Activated CD4-positive, alpha-beta memory T cell treated with anti-CD3 and anti-CD28 coated beads, Interleukin-2, amount 10 ng/mL, durations not matched to agents 7 days and 5 days (primary cell): ENCODE measurements around the gene RPL18A. TPM values are rescaled to one million over a fixed set of nuclear protein-coding genes. Genes with fewer than 3 reads are reported as not detected.

Experiments
- CTCF ChIA-PET: fragments of 350-600 bp; sonication (Branson Sonifier 250); formaldehyde crosslinking; loops from one replicate; lab custom pipeline; 2021; ENCODE audit warnings: antibody characterized with exemption, inconsistent platforms; lab: Charles Lee
- POLR2A ChIA-PET: fragments of 350-600 bp; sonication (Branson Sonifier 250); formaldehyde crosslinking; loops from one replicate; lab custom pipeline; 2021; ENCODE audit warnings: antibody characterized with exemption; lab: Charles Lee
- DNase-seq: peaks from one replicate; pipeline ENCODE4 v3.0.0-alpha.2; 2020
- H3K27ac Mint-ChIP-seq: one replicate; pipeline ENCODE4 v1.8.0; 2021; ENCODE audit warnings: mild to moderate bottlenecking, mixed read lengths
- H3K27me3 Mint-ChIP-seq: one replicate; pipeline ENCODE4 v1.8.0; 2021; ENCODE audit warnings: mixed read lengths
- H3K36me3 Mint-ChIP-seq: one replicate; pipeline ENCODE4 v1.8.0; 2021; ENCODE audit warnings: low read depth, mixed read lengths
- H3K4me1 Mint-ChIP-seq: one replicate; pipeline ENCODE4 v1.8.0; 2021; ENCODE audit warnings: mixed read lengths
- H3K4me3 Mint-ChIP-seq: one replicate; pipeline ENCODE4 v1.8.0; 2021; ENCODE audit warnings: mild to moderate bottlenecking, mixed read lengths
- H3K9me3 Mint-ChIP-seq: one replicate; pipeline ENCODE4 v1.8.0; 2021; ENCODE audit warnings: mixed read lengths
- total RNA-seq, 2 experiments: library from RNA; stranded (reverse); gene quantifications; one replicate each; pipeline ENCODE4 v1.2.3, GENCODE V29; 2021

Gene RPL18A
- total RNA-seq, 2 experiments from 2014 or later = 2,013 to 2,059 TPM

GRCh38 chr19:17861542-17862402, 2.1 kb downstream of the RPL18A start:
- DNase-seq = no peak
- ChIA-PET CTCF (interaction anchor here (0.6 to 9.7 kb wide), 2 partner anchors 69 to 71 kb away, joined by 3 to 313 read pairs; partner anchors contain the start of gene CCDC124), POLR2A (interaction anchor here (1.3 to 4.4 kb wide), 5 partner anchors 10 to 142 kb away, joined by 3 to 131 read pairs (median 77); partner anchors contain the start of genes CCDC124, JAK3, MAP1S and SLC5A5)
- no peaks in the 10 kb centered on the region for H3K27me3 Mint-ChIP-seq
- peaks cover 42% of the 10 kb centered on the region for H3K4me1 Mint-ChIP-seq
- H3K27ac Mint-ChIP-seq = peak overlapping the region; percentile 93
- peaks cover 48% of the 10 kb centered on the region for H3K36me3 Mint-ChIP-seq
- no peaks in the 10 kb centered on the region for H3K9me3 Mint-ChIP-seq
- peak overlapping the region; percentile 95 for H3K4me3 Mint-ChIP-seq

GRCh38 chr19:17862711-17863519, 3.2 kb downstream of the RPL18A start:
- no peaks in the 10 kb centered on the region for H3K27me3 Mint-ChIP-seq
- ChIA-PET CTCF (no interaction called here), POLR2A (interaction anchor here (1.2 to 4.1 kb wide), 4 partner anchors 10 to 70 kb away, joined by 4 to 24 read pairs (median 10); partner anchors contain the start of genes CCDC124 and SLC5A5)
- peaks cover 48% of the 10 kb centered on the region for H3K36me3 Mint-ChIP-seq
- H3K4me3 Mint-ChIP-seq = peak overlapping the region; percentile 21
- no peak overlapping the region for H3K27ac Mint-ChIP-seq
- peaks cover 42% of the 10 kb centered on the region for H3K4me1 Mint-ChIP-seq
- H3K9me3 Mint-ChIP-seq = no peaks in the 10 kb centered on the region
- no peak for DNase-seq

- Mint-ChIP-seq H3K4me3 (no peak overlapping the region), H3K4me1 (peaks cover 42% of the 10 kb centered on the region), H3K27ac (no peak overlapping the region), H3K36me3 (peaks cover 48% of the 10 kb centered on the region), H3K27me3 (no peaks in the 10 kb centered on the region), H3K9me3 (no peaks in the 10 kb centered on the region)
- CTCF ChIA-PET = no interaction called here
- DNase-seq = no peak
- POLR2A ChIA-PET = interaction anchor here (1.2 to 4.1 kb wide), 4 partner anchors 9 to 69 kb away, joined by 4 to 24 read pairs (median 10); partner anchors contain the start of genes CCDC124 and SLC5A5
Observed at GRCh38 chr19:17863520-17864182, 3.9 kb downstream of the RPL18A start.

- Mint-ChIP-seq H3K36me3 (peaks cover 40% of the 10 kb centered on the region), H3K27ac (peak overlapping the region; percentile 34), H3K27me3 (no peaks in the 10 kb centered on the region), H3K4me1 (peaks cover 33% of the 10 kb centered on the region), H3K9me3 (no peaks in the 10 kb centered on the region), H3K4me3 (no peak overlapping the region)
- ChIA-PET POLR2A (interaction anchor here (1.1 to 4.1 kb wide), 4 partner anchors 12 to 67 kb away, joined by 4 to 24 read pairs (median 6); partner anchors contain the start of gene CCDC124), CTCF (interaction anchor here (0.5 to 1.4 kb wide), 3 partner anchors 10 to 67 kb away, joined by 3 to 10 read pairs (median 3); partner anchors contain the start of gene CCDC124)
- DNase-seq = no peak
Observed at GRCh38 chr19:17865364-17866311, 5.9 kb downstream of the RPL18A start.

- DNase-seq = no peak
- no peaks in the 10 kb centered on the region for H3K9me3 Mint-ChIP-seq
- peaks cover 33% of the 10 kb centered on the region for H3K4me1 Mint-ChIP-seq
- POLR2A ChIA-PET = interaction anchor here (1.7 to 4.1 kb wide), 2 partner anchors 16 to 67 kb away, joined by 5 to 24 read pairs; partner anchors contain the start of gene CCDC124
- H3K36me3 Mint-ChIP-seq = peaks cover 33% of the 10 kb centered on the region
- no peaks in the 10 kb centered on the region for H3K27me3 Mint-ChIP-seq
- H3K27ac Mint-ChIP-seq = no peak overlapping the region
- no peak overlapping the region for H3K4me3 Mint-ChIP-seq
- CTCF ChIA-PET = interaction anchor here (0.9 kb wide), 1 partner anchor 66 kb away, joined by 3 read pairs; the partner anchor contains the start of gene CCDC124
Observed at GRCh38 chr19:17866312-17866963, 6.7 kb downstream of the RPL18A start.

GRCh38 chr19:17866964-17867486, 7.3 kb downstream of the RPL18A start:
- peaks cover 29% of the 10 kb centered on the region for H3K36me3 Mint-ChIP-seq
- CTCF ChIA-PET = interaction anchor here (1.2 to 2.2 kb wide), 3 partner anchors 8 to 66 kb away, joined by 3 to 7 read pairs (median 3); partner anchors contain the start of genes CCDC124 and RPL18A
- no peak for DNase-seq
- peaks cover 32% of the 10 kb centered on the region for H3K4me1 Mint-ChIP-seq
- H3K9me3 Mint-ChIP-seq = no peaks in the 10 kb centered on the region
- H3K4me3 Mint-ChIP-seq = no peak overlapping the region
- POLR2A ChIA-PET = interaction anchor here (4.1 kb wide), 1 partner anchor 66 kb away, joined by 24 read pairs; the partner anchor contains the start of gene CCDC124
- H3K27me3 Mint-ChIP-seq = no peaks in the 10 kb centered on the region
- H3K27ac Mint-ChIP-seq = no peak overlapping the region

- Mint-ChIP-seq H3K36me3 (peaks cover 17% of the 10 kb centered on the region), H3K27ac (no peak overlapping the region), H3K4me3 (no peak overlapping the region), H3K4me1 (peaks cover 31% of the 10 kb centered on the region), H3K27me3 (no peaks in the 10 kb centered on the region), H3K9me3 (no peaks in the 10 kb centered on the region)
- ChIA-PET CTCF (interaction anchor here (1.2 to 2.2 kb wide), 2 partner anchors 9 to 64 kb away, joined by 3 to 7 read pairs; partner anchors contain the start of genes CCDC124 and RPL18A), POLR2A (no interaction called here)
- DNase-seq = no peak
Observed at GRCh38 chr19:17868669-17869068, 9.0 kb downstream of the RPL18A start.

GRCh38 chr19:17869114-17869608, 9.5 kb downstream of the RPL18A start:
- CTCF ChIA-PET = interaction anchor here (2.2 kb wide), 1 partner anchor 10 kb away, joined by 7 read pairs; the partner anchor contains the start of gene RPL18A
- POLR2A ChIA-PET = interaction anchor here (3.3 to 4.8 kb wide), 2 partner anchors 9 to 63 kb away, joined by 22 to 77 read pairs; partner anchors contain the start of genes CCDC124 and RPL18A

GRCh38 chr19:17871032-17871877, 11.5 kb downstream of the RPL18A start:
- H3K36me3 Mint-ChIP-seq = peaks cover 3% of the 10 kb centered on the region
- H3K4me3 Mint-ChIP-seq = peak overlapping the region; percentile 89
- no peak for DNase-seq
- POLR2A ChIA-PET = interaction anchor here (0.9 to 4.8 kb wide), 8 partner anchors 8 to 353 kb away, joined by 3 to 77 read pairs (median 4); partner anchors contain the start of genes CCDC124, JAK3 and RPL18A
- H3K9me3 Mint-ChIP-seq = no peaks in the 10 kb centered on the region
- H3K4me1 Mint-ChIP-seq = peaks cover 27% of the 10 kb centered on the region
- no peaks in the 10 kb centered on the region for H3K27me3 Mint-ChIP-seq
- CTCF ChIA-PET = interaction anchor here (0.6 to 3.6 kb wide), 9 partner anchors 12 to 552 kb away, joined by 3 to 29 read pairs (median 5); partner anchors contain the start of genes CCDC124 and RPL18A
- H3K27ac Mint-ChIP-seq = peak overlapping the region; percentile 81

More at GRCh38 chr19:17869114-17869608, 9.5 kb downstream of the RPL18A start:
- peaks cover 13% of the 10 kb centered on the region for H3K36me3 Mint-ChIP-seq
- no peaks in the 10 kb centered on the region for H3K27me3 Mint-ChIP-seq
- H3K4me1 Mint-ChIP-seq = peaks cover 32% of the 10 kb centered on the region
- H3K4me3 Mint-ChIP-seq = no peak overlapping the region
- H3K27ac Mint-ChIP-seq = no peak overlapping the region
- no peak for DNase-seq
- no peaks in the 10 kb centered on the region for H3K9me3 Mint-ChIP-seq
